Dedifferentiated amniotic fluid mesenchymal stem cell (primary cell): ENCODE measurements around the gene EPB41L3.
"Not testable (repeated sequence)": the region's sequence is repeated elsewhere in the genome, so short reads cannot be mapped to it uniquely, and the experiment has no call there.

Source experiments
- DNase-seq: peaks from one replicate; pipeline ENCODE4 v3.0.0-alpha.2; 2016; ENCODE audit errors: extremely low spot score

EPB41L3 gene

GRCh38 chr18:5543773-5544389, at the start of gene EPB41L3:
Gene EPB41L3 (minus strand): TSS chr18:5543997. CDS start chr18:5489183, 54,814 bp downstream.
- peak; percentile 26 for DNase-seq

- no peak for DNase-seq
Measured at GRCh38 chr18:5588529-5588928, 44.7 kb upstream of the EPB41L3 start.

- DNase-seq: no peak
Measured at GRCh38 chr18:5585653-5586052, 41.9 kb upstream of the EPB41L3 start.

GRCh38 chr18:5584746-5585417, 41.1 kb upstream of the EPB41L3 start:
- DNase-seq: no peak

- DNase-seq: no peak
Measured at GRCh38 chr18:5582849-5583681, 39.3 kb upstream of the EPB41L3 start.

- DNase-seq: peak; percentile 33
Measured at GRCh38 chr18:5582076-5582475, 38.3 kb upstream of the EPB41L3 start.

GRCh38 chr18:5574843-5575242, 31.0 kb upstream of the EPB41L3 start:
- DNase-seq: no peak

- no peak for DNase-seq
Measured at GRCh38 chr18:5571666-5572065, 27.9 kb upstream of the EPB41L3 start.

- not testable (repeated sequence) for DNase-seq
Measured at GRCh38 chr18:5570613-5571012, 26.8 kb upstream of the EPB41L3 start.

GRCh38 chr18:5568416-5568815, 24.6 kb upstream of the EPB41L3 start:
- no peak for DNase-seq

- DNase-seq: no peak
Measured at GRCh38 chr18:5558851-5559250, 15.1 kb upstream of the EPB41L3 start.

- DNase-seq: no peak
Measured at GRCh38 chr18:5556310-5556974, 12.6 kb upstream of the EPB41L3 start.

GRCh38 chr18:5554629-5555028, 10.8 kb upstream of the EPB41L3 start:
- no peak for DNase-seq

GRCh38 chr18:5546660-5547059, 2.9 kb upstream of the EPB41L3 start:
- peak; percentile 75 for DNase-seq

- DNase-seq: no peak
Measured at GRCh38 chr18:5543036-5543680, 639 bp downstream of the EPB41L3 start.

GRCh38 chr18:5542515-5543035, 1.2 kb downstream of the EPB41L3 start:
- peak; percentile 52 for DNase-seq

GRCh38 chr18:5541644-5542043, 2.2 kb downstream of the EPB41L3 start:
- no peak for DNase-seq

GRCh38 chr18:5539391-5539790, 4.4 kb downstream of the EPB41L3 start:
- no peak for DNase-seq

GRCh38 chr18:5538544-5538943, 5.3 kb downstream of the EPB41L3 start:
- no peak for DNase-seq

GRCh38 chr18:5537860-5538259, 5.9 kb downstream of the EPB41L3 start:
- no peak for DNase-seq

GRCh38 chr18:5534845-5535244, 9.0 kb downstream of the EPB41L3 start:
- no peak for DNase-seq
